Measurements from ENCODE around the gene SUMF1.

DNA sequence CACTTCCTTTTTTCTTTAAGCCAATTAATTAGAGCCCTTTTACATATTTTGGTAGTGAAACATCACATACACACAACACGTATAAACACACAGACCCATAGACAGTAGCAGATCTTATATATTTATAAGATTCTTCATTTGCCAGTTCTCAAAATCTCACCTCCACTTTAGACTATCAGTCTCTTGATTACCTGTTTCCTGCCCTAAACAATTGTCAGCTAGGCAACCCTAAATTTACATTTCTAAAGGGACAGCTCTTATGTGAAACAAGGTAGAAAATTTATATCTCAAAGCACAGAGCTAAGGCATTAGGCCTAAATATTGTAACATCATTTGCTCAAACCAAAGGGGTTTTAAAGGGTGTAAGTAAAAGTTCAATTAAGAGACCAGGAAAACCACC is 135.0 kb downstream of the SUMF1 start:
- TF ChIP-seq ZFP3 (CRISPR knock-in tag; IDR thresholded peaks at IDR 0.05) = no peak
- no peak for TF ChIP-seq PATZ1 (CRISPR knock-in tag; IDR thresholded peaks at IDR 0.05; ENCODE audit: borderline replicate concordance)
- TF ChIP-seq ARNTL (CRISPR knock-in tag; IDR thresholded peaks at IDR 0.05; ENCODE audit: borderline replicate concordance, low read depth) = no peak
- no peak for TF ChIP-seq ZFP30 (CRISPR knock-in tag; IDR thresholded peaks at IDR 0.05)
- TF ChIP-seq GLIS3 (CRISPR knock-in tag; IDR thresholded peaks at IDR 0.05) = no peak
- no peak for TF ChIP-seq TCF4 (CRISPR knock-in tag; IDR thresholded peaks at IDR 0.05; ENCODE audit: borderline replicate concordance)
